Measurements from ENCODE around the gene DUSP15. TPM values are rescaled to one million over a fixed set of nuclear protein-coding genes. Genes with fewer than 3 reads are reported as not detected.

Gene DUSP15
- total and polyA plus RNA-seq, 12 donors: 2.4 to 17.6 (median 6.1) TPM

- H3K27ac ChIP-seq: no peak overlapping the region
- TF ChIP-seq CTCF (IDR thresholded peaks at IDR 0.05): no peak
- no peak for TF ChIP-seq POLR2A (IDR thresholded peaks at IDR 0.05)
- no peaks in the 10 kb centered on the region for H3K36me3 ChIP-seq (replicated peaks in 1 of 2)
- no peaks in the 10 kb centered on the region for H3K9me3 ChIP-seq (replicated peaks in 1 of 3)
- 60 to 71% (median 66%) methylated on average over 9 to 11 of the region's 11 CpGs for WGBS, 4 donors
- intact Hi-C loops (cut with DNase I): loop anchor here (5.0 to 10.0 kb wide), 5 partner anchors 101 to 803 kb away; partner anchors contain the start of gene PDRG1 (in 2 of the 2)
- no peak overlapping the region for H3K4me3 ChIP-seq
- no peak for DNase-seq
- no peaks in the 10 kb centered on the region for H3K27me3 ChIP-seq
- no peaks in the 10 kb centered on the region for H3K4me1 ChIP-seq (replicated peaks in 1 of 2)
Measured at GRCh38 chr20:31851240-31851955, 18.9 kb downstream of the DUSP15 start.

GRCh38 chr20:31849306-31849930 is 20.9 kb downstream of the DUSP15 start:
- TF ChIP-seq POLR2A (IDR thresholded peaks at IDR 0.05): no peak
- Histone ChIP-seq H3K27me3 (no peaks in the 10 kb centered on the region), H3K36me3 (replicated peaks in 1 of 2) (no peaks in the 10 kb centered on the region), H3K27ac (no peak overlapping the region), H3K4me3 (no peak overlapping the region), H3K9me3 (replicated peaks in 1 of 3) (no peaks in the 10 kb centered on the region), H3K4me1 (replicated peaks in 1 of 2) (no peaks in the 10 kb centered on the region)
- 29 to 47% (median 30%) methylated on average over 18 to 45 of the region's 45 CpGs for WGBS, 4 donors
- no peak for DNase-seq
- intact Hi-C loops (cut with DNase I): no loop called here

DNA sequence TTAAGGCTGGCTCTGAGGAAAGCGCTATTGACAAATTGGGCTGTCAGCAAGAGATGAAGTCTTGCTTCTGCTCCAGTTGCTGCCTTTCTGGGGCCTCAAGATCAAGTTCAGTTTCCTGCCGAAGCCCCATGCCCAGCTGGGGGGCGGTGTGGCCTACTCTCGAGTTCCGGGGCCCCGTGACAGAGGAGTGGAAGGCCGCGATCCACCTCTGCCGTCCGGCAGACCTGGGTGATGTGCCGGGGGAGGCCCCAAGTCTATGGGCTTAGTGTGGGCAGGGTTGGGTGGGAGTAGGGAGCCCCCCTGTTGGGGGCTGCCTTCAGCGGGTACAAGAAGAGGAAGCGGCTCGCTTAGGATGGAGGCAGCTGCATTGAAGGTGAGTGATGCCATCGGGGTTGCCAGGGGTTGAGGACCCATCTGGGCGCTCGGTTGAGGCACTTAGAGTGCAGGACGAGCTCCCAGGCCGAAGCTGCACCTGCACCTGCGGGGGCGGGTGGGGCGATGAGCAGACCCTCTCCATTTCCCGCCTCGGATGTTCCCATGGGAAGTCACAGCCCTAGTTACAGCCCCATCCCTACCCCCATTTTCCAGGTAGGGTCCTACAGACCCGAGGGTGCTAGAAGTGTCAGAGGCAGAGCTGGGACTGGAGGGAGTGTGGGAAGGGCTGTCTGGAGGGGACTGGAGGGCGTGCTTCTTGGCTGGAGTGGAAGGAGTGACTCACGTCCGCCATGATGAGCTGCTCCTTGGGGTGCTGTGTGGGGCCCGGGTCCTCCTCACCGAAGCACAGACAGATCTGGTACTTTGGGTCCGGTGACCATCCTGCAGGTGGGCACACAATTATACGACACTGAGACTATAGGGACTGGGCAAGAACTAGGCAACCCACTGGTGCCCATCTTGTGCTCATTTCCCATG is 22.0 kb downstream of the DUSP15 start:
- no peaks in the 10 kb centered on the region for H3K9me3 ChIP-seq (replicated peaks in 1 of 3)
- WGBS, 4 donors: 65 to 83% (median 75%) methylated on average over 14 to 32 of the region's 32 CpGs
- intact Hi-C loops (cut with DNase I): no loop called here
- H3K27ac ChIP-seq: no peak overlapping the region
- TF ChIP-seq CTCF (IDR thresholded peaks at IDR 0.05): no peak
- TF ChIP-seq POLR2A (IDR thresholded peaks at IDR 0.05): no peak
- H3K27me3 ChIP-seq: no peaks in the 10 kb centered on the region
- H3K4me1 ChIP-seq (replicated peaks in 1 of 2): no peaks in the 10 kb centered on the region
- H3K36me3 ChIP-seq (replicated peaks in 1 of 2): no peaks in the 10 kb centered on the region
- no peak for DNase-seq
- no peak overlapping the region for H3K4me3 ChIP-seq

- H3K4me1 ChIP-seq (replicated peaks in 1 of 2): no peaks in the 10 kb centered on the region
- WGBS, 4 donors: 47 to 61% (median 55%) methylated on average over 2 to 3 of the region's 3 CpGs
- intact Hi-C loops (cut with DNase I): no loop called here
- H3K4me3 ChIP-seq: no peak overlapping the region
- no peaks in the 10 kb centered on the region for H3K9me3 ChIP-seq (replicated peaks in 1 of 3)
- no peaks in the 10 kb centered on the region for H3K36me3 ChIP-seq (replicated peaks in 1 of 2)
- no peak for TF ChIP-seq POLR2A (IDR thresholded peaks at IDR 0.05)
- no peak for TF ChIP-seq CTCF (IDR thresholded peaks at IDR 0.05)
- no peak overlapping the region for H3K27ac ChIP-seq
- no peaks in the 10 kb centered on the region for H3K27me3 ChIP-seq
- DNase-seq: no peak
Measured at GRCh38 chr20:31846793-31847138, 23.6 kb downstream of the DUSP15 start.

All from adrenal gland (tissue), 12 donors.